Measurements from ENCODE around the gene ZC3H7B.

DNA sequence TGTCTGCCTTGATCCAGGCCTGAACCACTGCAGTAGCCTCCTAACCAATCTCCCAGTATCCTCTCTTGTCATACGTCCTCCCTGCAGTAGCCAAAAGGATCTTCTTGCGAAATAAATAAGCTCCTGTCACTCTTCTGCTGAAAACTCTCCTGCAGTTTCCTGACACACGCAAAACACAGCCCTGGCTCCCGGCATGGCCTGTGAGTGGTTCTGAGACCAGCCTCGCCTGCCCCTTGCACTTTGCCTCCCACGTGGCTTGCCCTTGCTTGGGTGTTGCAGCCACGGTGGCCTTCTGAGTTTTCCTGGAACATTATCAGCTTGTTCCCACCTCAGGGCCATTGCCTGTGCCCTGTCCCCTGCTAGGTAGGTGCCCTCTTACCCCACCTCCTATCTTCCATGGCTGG, 7.2 kb downstream of the ZC3H7B start:
- no peak for TF ChIP-seq POLR2A (IDR thresholded peaks at IDR 0.05)
- TF ChIP-seq, protein P1, sequence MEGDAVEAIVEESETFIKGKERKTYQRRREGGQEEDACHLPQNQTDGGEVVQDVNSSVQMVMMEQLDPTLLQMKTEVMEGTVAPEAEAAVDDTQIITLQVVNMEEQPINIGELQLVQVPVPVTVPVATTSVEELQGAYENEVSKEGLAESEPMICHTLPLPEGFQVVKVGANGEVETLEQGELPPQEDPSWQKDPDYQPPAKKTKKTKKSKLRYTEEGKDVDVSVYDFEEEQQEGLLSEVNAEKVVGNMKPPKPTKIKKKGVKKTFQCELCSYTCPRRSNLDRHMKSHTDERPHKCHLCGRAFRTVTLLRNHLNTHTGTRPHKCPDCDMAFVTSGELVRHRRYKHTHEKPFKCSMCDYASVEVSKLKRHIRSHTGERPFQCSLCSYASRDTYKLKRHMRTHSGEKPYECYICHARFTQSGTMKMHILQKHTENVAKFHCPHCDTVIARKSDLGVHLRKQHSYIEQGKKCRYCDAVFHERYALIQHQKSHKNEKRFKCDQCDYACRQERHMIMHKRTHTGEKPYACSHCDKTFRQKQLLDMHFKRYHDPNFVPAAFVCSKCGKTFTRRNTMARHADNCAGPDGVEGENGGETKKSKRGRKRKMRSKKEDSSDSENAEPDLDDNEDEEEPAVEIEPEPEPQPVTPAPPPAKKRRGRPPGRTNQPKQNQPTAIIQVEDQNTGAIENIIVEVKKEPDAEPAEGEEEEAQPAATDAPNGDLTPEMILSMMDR (IDR thresholded peaks at IDR 0.05): no peak
- no peak for TF ChIP-seq POLR2AphosphoS5 (IDR thresholded peaks at IDR 0.05; ENCODE audit: insufficient read depth in 1 of 2, low read depth in 1 of 2)
